NCI-H1092 treated with DMSO at 0.1 percent for 48 hours (cell line): Measurements from ENCODE around the gene AP1S3.

Experiments
- DNase-seq: peaks from one replicate; lab custom pipeline; 2025; lab: John Stamatoyannopoulos, UW

Gene AP1S3

DNA sequence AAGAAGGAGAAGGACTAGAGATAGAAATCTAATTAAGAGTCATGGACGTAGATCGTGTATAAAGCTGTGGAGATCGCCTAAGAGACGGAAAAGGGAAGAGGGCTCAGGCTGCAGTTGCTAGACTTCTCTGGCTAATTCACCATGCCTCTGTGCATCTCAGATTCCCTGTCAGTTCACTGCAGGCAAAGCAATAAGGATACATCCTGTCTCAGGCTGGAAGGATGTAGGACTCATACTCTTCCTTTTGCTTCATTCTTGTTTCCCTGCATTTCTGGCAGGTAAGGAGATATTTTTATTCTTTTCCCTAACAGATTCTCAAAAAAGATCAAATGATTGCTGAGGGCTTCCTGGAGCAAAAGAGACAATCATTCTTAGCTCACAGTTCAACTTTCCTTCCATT lies 112.5 kb downstream of the AP1S3 start:
- DNase-seq = no peak

DNA sequence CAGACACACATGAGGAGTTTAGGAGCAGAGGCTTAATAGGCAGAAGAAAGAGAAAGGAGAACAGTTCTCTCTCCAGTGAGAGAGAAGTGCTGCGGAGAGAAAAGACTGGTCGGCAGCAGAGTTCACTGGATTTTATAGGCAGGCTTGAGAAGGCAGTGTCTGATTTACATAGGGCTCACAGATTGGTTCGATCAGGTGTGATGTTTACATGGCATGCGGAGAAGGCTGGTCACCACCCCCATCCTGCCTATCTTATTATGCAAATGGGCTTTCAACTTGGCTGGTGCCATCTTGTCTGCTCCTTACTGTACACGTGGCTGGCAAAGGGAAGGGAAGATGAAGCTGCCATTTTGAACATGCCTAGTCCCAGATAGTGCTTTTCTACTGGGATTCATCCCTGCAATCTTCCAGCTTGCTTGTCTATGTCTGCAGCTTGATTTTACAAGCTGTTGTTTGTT lies 113.4 kb downstream of the AP1S3 start:
- no peak for DNase-seq

DNA sequence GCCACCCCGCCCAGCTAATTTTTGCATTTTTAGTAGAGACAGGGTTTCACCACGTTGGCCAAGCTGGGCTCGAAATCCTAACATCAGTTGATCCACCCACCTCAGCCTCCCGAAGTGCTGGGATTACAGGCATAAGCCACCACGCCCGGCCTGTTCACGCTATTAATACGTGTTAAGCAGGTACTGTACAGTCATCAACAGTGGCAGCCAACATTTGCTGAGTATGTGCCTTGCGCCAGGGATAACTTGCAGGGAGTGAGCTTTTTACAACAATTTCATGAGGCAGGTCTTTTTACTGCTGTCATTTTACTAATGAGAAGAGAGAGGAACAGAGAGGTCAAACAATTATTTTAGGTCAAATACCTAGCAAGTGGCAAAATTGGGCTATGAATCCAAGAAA lies 115.2 kb downstream of the AP1S3 start:
- no peak for DNase-seq

DNA sequence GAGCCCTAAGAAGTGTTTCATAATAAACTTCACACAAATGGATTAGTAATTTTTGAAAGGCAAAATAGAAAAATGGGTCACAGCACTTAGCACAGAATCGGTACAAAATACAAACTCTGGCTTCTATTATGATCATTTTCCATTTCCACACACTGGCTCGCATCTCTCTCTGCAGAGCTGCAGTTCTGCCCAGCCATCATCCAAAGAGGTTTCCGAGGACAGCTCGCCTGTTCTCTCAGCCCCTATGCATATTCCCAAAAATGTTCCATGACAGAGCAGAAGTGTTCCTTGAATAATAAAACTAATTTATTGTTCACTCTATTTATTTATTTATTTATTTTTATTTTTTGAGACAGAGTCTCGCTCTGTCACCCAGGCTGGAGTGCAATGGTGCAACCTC lies 115.6 kb downstream of the AP1S3 start:
- no peak for DNase-seq

DNA sequence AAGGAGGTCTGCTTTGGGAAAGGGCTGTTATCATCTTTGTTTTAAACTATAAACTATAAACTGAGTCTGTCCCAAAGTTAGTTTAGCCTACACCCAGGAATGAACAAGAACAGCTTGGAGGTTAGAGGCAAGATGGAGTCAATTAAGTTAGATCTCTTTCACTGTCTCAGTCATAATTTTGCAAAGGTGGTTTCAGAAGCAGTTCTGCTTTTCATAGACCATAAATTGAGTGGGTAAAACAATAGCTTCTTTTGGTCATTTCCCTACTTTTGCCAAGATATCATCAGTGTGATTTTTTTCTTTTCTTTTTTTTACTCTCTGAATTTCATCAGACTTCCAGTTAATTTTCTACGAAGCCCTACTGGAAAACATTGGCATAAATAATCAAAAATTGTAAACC lies 117.0 kb downstream of the AP1S3 start:
- no peak for DNase-seq

DNA sequence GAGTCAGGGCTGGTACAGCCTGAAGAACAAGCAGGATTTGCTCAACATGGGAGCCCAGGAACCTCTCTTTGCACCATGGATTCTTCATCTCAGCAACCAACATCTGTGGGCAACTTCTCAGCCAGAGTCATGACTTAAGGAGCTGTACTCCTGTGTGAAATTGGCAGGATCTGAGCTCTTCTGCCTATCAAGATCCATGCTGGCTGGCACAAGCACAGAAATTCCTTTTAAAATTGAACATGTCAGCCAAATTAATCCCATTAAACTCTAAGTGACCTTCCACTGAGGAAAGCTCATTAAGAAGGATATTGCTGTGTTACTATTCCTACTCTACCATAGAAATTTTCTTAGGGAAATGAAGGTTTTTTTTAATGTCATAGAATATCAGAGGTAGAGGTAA lies 124.7 kb downstream of the AP1S3 start:
- DNase-seq = no peak

DNA sequence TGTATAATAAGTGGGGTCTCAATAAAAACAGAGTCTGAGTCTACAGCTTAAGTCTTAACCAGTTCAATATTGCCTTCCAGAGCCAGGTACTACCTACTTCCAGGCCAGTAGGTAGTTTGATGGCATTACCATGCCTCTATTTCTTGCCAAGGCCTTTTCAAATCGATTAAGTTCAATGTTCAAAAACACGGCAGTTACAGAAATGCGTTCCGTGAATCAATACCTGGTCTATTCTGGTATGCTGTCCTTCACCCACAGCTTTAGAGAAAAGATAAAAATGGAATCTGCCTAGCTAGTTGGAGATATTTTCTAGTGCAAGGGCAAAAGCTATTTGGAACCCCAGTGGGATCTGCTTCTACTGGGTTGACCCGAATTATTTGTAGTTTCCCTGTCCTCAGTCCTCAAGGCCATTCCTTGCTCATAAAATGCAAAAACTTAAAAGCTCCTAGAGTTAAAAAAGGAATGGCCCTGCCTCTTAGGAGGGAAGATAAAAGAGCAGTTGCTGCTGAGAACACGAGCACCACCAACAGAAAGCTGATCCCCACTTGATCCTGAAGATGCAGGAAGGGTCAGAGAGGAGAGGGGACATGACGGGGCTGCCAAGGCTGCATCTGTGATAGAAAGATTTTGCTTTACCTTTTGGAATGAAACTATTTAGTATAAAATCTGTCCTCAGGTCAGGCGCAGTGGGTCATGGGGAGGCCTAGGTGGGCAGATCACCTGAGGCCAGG lies 125.6 kb downstream of the AP1S3 start:
- DNase-seq = no peak
